Measurements from ENCODE around the gene ATP6V0A1.

ATP6V0A1 gene

DNA sequence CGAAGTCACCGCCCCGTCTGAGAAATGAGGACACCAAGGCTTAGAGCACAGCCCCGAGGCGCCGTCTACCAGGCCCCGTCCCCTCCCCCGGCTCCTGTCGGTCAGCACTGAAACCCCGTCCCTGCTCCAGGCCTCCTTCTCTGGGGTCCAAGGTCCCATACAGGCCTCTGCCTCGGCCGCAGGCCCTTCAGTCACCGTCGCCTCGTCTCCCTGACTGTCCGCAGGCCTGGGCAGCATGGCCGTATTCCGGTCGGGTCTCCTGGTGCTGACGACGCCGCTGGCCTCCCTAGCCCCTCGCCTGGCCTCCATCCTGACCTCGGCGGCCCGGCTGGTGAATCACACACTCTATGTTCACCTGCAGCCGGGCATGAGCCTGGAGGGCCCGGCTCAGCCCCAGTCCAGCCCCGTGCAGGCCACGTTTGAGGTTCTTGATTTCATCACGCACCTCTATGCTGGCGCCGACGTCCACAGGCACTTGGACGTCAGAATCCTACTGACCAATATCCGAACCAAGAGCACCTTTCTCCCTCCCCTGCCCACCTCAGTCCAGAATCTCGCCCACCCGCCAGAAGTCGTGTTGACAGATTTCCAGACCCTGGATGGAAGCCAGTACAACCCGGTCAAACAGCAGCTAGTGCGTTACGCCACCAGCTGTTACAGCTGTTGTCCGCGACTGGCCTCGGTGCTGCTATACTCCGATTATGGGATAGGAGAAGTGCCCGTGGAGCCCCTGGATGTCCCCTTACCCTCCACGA, 103.9 kb downstream of the ATP6V0A1 start:
- Histone ChIP-seq H3K18ac (ENCODE audit: low read length) (no peak overlapping the region), H3K27ac (ENCODE audit: low read depth, low read length) (peak overlapping the region; percentile 35), H3K56ac (ENCODE audit: low read length) (peak overlapping the region; percentile 98), H3K4me3 (ENCODE audit: low read length) (peak overlapping the region; percentile 99), H3K4ac (ENCODE audit: low read depth, low read length) (peak overlapping the region; percentile 8), H3K4me2 (ENCODE audit: low read length) (peak overlapping the region; percentile 92), H2AK5ac (ENCODE audit: low read length) (peak overlapping the region; percentile 94), H2BK5ac (ENCODE audit: low read length) (no peak overlapping the region), H2BK120ac (ENCODE audit: low read depth, low read length) (no peak overlapping the region), H3K23ac (ENCODE audit: low read length) (no peak overlapping the region), H4K5ac (ENCODE audit: low read length) (no peak overlapping the region), H3K79me2 (ENCODE audit: control insufficient read depth, insufficient read depth, low read length) (peaks cover 21% of the 10 kb centered on the region), H3K36me3 (ENCODE audit: control insufficient read depth, insufficient read depth, low read length) (peaks cover 7% of the 10 kb centered on the region), H3K27me3 (ENCODE audit: insufficient read depth, low read length, poor library complexity) (no peaks in the 10 kb centered on the region), H2BK15ac (replicated peaks; ENCODE audit: low read depth) (no peak overlapping the region), H3K9ac (ENCODE audit: low read length) (peak overlapping the region; percentile 99), H4K8ac (ENCODE audit: low read depth, low read length) (peak overlapping the region; percentile 28), H3K4me1 (ENCODE audit: control insufficient read depth, low read depth, low read length) (peaks cover 8% of the 10 kb centered on the region), H3K79me1 (ENCODE audit: low read length) (peaks cover 18% of the 10 kb centered on the region)
- no peak for DNase-seq
- WGBS (ENCODE audit: extremely low coverage, insufficient coverage, low lambda C conversion rate) = no CpG with 5 or more reads among the region's 48 CpGs

DNA sequence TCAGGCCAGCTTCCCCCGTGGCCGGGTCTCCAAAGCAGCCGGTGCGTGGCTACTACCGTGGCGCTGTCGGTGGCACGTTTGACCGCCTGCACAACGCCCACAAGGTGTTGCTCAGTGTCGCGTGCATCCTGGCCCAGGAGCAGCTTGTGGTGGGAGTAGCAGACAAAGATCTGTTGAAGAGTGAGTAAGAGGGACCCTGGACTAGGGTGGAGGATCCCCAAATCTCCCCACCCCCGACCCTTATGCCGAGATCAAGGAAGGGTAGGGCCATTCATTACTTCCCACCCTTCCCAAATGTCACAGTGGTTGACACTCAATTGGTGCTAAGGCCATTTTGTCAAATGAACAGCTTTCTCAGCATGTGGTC, 104.4 kb downstream of the ATP6V0A1 start:
- Histone ChIP-seq H3K79me2 (ENCODE audit: control insufficient read depth, insufficient read depth, low read length) (peaks cover 24% of the 10 kb centered on the region), H3K4me2 (ENCODE audit: low read length) (peak overlapping the region; percentile 92), H2BK120ac (ENCODE audit: low read depth, low read length) (no peak overlapping the region), H3K4ac (ENCODE audit: low read depth, low read length) (no peak overlapping the region), H3K23ac (ENCODE audit: low read length) (no peak overlapping the region), H2BK15ac (replicated peaks; ENCODE audit: low read depth) (no peak overlapping the region), H3K56ac (ENCODE audit: low read length) (peak overlapping the region; percentile 98), H3K9ac (ENCODE audit: low read length) (peak overlapping the region; percentile 99), H2AK5ac (ENCODE audit: low read length) (no peak overlapping the region), H4K5ac (ENCODE audit: low read length) (no peak overlapping the region), H3K4me1 (ENCODE audit: control insufficient read depth, low read depth, low read length) (peaks cover 8% of the 10 kb centered on the region), H3K27me3 (ENCODE audit: insufficient read depth, low read length, poor library complexity) (no peaks in the 10 kb centered on the region), H2BK5ac (ENCODE audit: low read length) (no peak overlapping the region), H3K4me3 (ENCODE audit: low read length) (no peak overlapping the region), H3K27ac (ENCODE audit: low read depth, low read length) (no peak overlapping the region), H3K18ac (ENCODE audit: low read length) (no peak overlapping the region), H3K79me1 (ENCODE audit: low read length) (peaks cover 20% of the 10 kb centered on the region), H4K8ac (ENCODE audit: low read depth, low read length) (no peak overlapping the region), H3K36me3 (ENCODE audit: control insufficient read depth, insufficient read depth, low read length) (peaks cover 7% of the 10 kb centered on the region)
- WGBS (ENCODE audit: extremely low coverage, insufficient coverage, low lambda C conversion rate) = no CpG with 5 or more reads among the region's 14 CpGs
- no peak for DNase-seq

DNA sequence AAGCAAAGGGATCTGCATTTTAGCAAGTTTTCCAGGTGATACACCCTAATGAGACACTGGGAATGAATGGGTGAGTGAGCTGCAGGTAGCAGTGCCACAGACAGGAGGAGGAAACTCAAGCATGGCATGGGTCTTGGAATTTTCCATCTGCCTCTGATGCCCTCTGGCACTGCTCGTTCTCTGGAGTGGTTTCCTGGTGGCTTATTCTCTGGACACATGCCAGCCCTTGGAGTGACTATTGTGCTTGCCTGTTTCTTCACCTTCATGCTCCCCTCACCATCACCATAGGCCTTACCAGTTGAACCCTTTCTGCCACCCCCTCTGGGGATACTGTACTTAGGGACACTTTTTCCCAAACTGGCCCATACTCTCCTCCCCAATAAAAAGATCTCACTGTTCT, 104.9 kb downstream of the ATP6V0A1 start:
- no peak overlapping the region for H3K18ac ChIP-seq (ENCODE audit: low read length)
- H3K4me2 ChIP-seq (ENCODE audit: low read length) = peak overlapping the region; percentile 92
- peaks cover 7% of the 10 kb centered on the region for H3K36me3 ChIP-seq (ENCODE audit: control insufficient read depth, insufficient read depth, low read length)
- no peaks in the 10 kb centered on the region for H3K27me3 ChIP-seq (ENCODE audit: insufficient read depth, low read length, poor library complexity)
- peaks cover 8% of the 10 kb centered on the region for H3K4me1 ChIP-seq (ENCODE audit: control insufficient read depth, low read depth, low read length)
- no peak overlapping the region for H4K8ac ChIP-seq (ENCODE audit: low read depth, low read length)
- H2BK15ac ChIP-seq (replicated peaks; ENCODE audit: low read depth) = no peak overlapping the region
- WGBS (ENCODE audit: extremely low coverage, insufficient coverage, low lambda C conversion rate) = no CpG with 5 or more reads among the region's 1 CpG
- no peak overlapping the region for H2BK120ac ChIP-seq (ENCODE audit: low read depth, low read length)
- peak overlapping the region; percentile 19 for H3K9ac ChIP-seq (ENCODE audit: low read length)
- DNase-seq = no peak
- no peak overlapping the region for H4K5ac ChIP-seq (ENCODE audit: low read length)
- H3K79me2 ChIP-seq (ENCODE audit: control insufficient read depth, insufficient read depth, low read length) = peaks cover 25% of the 10 kb centered on the region
- H2AK5ac ChIP-seq (ENCODE audit: low read length) = no peak overlapping the region
- H3K4ac ChIP-seq (ENCODE audit: low read depth, low read length) = no peak overlapping the region
- peak overlapping the region; percentile 60 for H3K56ac ChIP-seq (ENCODE audit: low read length)
- H3K4me3 ChIP-seq (ENCODE audit: low read length) = no peak overlapping the region
- H2BK5ac ChIP-seq (ENCODE audit: low read length) = no peak overlapping the region
- H3K27ac ChIP-seq (ENCODE audit: low read depth, low read length) = no peak overlapping the region
- no peak overlapping the region for H3K23ac ChIP-seq (ENCODE audit: low read length)
- H3K79me1 ChIP-seq (ENCODE audit: low read length) = peaks cover 20% of the 10 kb centered on the region

DNA sequence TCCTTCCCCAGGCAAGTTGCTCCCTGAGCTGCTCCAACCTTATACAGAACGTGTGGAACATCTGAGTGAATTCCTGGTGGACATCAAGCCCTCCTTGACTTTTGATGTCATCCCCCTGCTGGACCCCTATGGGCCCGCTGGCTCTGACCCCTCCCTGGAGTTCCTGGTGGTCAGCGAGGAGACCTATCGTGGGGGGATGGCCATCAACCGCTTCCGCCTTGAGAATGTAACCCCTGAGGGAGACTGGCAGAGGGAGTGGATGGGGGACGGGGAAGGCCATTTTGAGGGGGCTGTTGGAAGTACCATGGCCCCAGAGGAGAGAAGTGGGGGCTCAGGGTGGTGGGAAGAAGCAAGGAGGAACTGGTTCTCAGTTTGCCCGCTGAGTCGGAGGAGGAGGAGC, 105.3 kb downstream of the ATP6V0A1 start:
- Histone ChIP-seq H3K79me1 (ENCODE audit: low read length) (peaks cover 22% of the 10 kb centered on the region), H3K4me3 (ENCODE audit: low read length) (no peak overlapping the region), H4K5ac (ENCODE audit: low read length) (no peak overlapping the region), H3K4ac (ENCODE audit: low read depth, low read length) (no peak overlapping the region), H3K4me2 (ENCODE audit: low read length) (no peak overlapping the region), H3K27ac (ENCODE audit: low read depth, low read length) (no peak overlapping the region), H3K23ac (ENCODE audit: low read length) (no peak overlapping the region), H3K36me3 (ENCODE audit: control insufficient read depth, insufficient read depth, low read length) (peaks cover 7% of the 10 kb centered on the region), H3K9ac (ENCODE audit: low read length) (no peak overlapping the region), H2AK5ac (ENCODE audit: low read length) (no peak overlapping the region), H2BK5ac (ENCODE audit: low read length) (no peak overlapping the region), H3K4me1 (ENCODE audit: control insufficient read depth, low read depth, low read length) (peaks cover 8% of the 10 kb centered on the region), H3K18ac (ENCODE audit: low read length) (no peak overlapping the region), H4K8ac (ENCODE audit: low read depth, low read length) (no peak overlapping the region), H2BK15ac (replicated peaks; ENCODE audit: low read depth) (no peak overlapping the region), H3K27me3 (ENCODE audit: insufficient read depth, low read length, poor library complexity) (no peaks in the 10 kb centered on the region), H3K79me2 (ENCODE audit: control insufficient read depth, insufficient read depth, low read length) (peaks cover 25% of the 10 kb centered on the region), H3K56ac (ENCODE audit: low read length) (no peak overlapping the region), H2BK120ac (ENCODE audit: low read depth, low read length) (no peak overlapping the region)
- DNase-seq = no peak
- WGBS (ENCODE audit: extremely low coverage, insufficient coverage, low lambda C conversion rate) = no CpG with 5 or more reads among the region's 9 CpGs

DNA sequence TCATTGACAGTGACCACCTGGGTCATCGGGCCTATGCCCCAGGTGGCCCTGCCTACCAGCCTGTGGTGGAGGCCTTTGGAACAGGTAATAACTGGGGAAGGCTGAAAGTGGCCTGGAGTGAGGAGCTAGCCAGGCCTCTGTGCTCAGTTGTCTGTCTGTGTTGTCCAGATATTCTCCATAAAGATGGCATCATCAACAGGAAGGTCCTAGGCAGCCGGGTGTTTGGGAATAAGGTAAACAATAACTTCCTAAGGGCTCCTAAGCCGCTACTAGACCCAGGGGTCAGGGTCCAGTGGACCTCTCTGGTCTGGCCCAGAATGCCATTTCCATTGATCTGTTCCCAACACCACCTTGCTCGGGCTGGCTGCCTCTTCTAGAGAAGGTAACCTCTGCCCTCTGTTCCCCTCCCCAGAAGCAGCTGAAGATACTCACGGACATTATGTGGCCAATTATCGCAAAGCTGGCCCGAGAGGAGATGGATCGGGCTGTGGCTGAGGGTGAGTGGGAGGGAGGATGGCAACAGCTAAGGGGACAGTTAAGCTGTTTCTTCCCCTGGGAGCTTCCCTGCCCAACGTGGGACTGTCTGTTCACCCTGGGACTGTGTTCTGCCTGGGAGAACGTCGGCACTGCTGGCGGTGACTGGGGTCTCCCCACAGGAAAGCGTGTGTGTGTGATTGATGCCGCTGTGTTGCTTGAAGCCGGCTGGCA, 106.3 kb downstream of the ATP6V0A1 start:
- no peaks in the 10 kb centered on the region for H3K27me3 ChIP-seq (ENCODE audit: insufficient read depth, low read length, poor library complexity)
- H4K8ac ChIP-seq (ENCODE audit: low read depth, low read length) = no peak overlapping the region
- no peak overlapping the region for H3K23ac ChIP-seq (ENCODE audit: low read length)
- H3K79me1 ChIP-seq (ENCODE audit: low read length) = peaks cover 25% of the 10 kb centered on the region
- H3K18ac ChIP-seq (ENCODE audit: low read length) = no peak overlapping the region
- H3K9ac ChIP-seq (ENCODE audit: low read length) = no peak overlapping the region
- no peak overlapping the region for H3K56ac ChIP-seq (ENCODE audit: low read length)
- H3K4me3 ChIP-seq (ENCODE audit: low read length) = no peak overlapping the region
- H3K36me3 ChIP-seq (ENCODE audit: control insufficient read depth, insufficient read depth, low read length) = peaks cover 13% of the 10 kb centered on the region
- H3K79me2 ChIP-seq (ENCODE audit: control insufficient read depth, insufficient read depth, low read length) = peaks cover 25% of the 10 kb centered on the region
- no peak overlapping the region for H2BK15ac ChIP-seq (replicated peaks; ENCODE audit: low read depth)
- H3K4me2 ChIP-seq (ENCODE audit: low read length) = no peak overlapping the region
- no peak overlapping the region for H2AK5ac ChIP-seq (ENCODE audit: low read length)
- no peak overlapping the region for H2BK120ac ChIP-seq (ENCODE audit: low read depth, low read length)
- no peak overlapping the region for H3K27ac ChIP-seq (ENCODE audit: low read depth, low read length)
- no peak overlapping the region for H2BK5ac ChIP-seq (ENCODE audit: low read length)
- H4K5ac ChIP-seq (ENCODE audit: low read length) = no peak overlapping the region
- peaks cover 8% of the 10 kb centered on the region for H3K4me1 ChIP-seq (ENCODE audit: control insufficient read depth, low read depth, low read length)
- no peak for DNase-seq
- H3K4ac ChIP-seq (ENCODE audit: low read depth, low read length) = no peak overlapping the region
- WGBS (ENCODE audit: extremely low coverage, insufficient coverage, low lambda C conversion rate) = no CpG with 5 or more reads among the region's 15 CpGs
